ENCODE results near the gene CHD9. TPM values are rescaled to one million over a fixed set of nuclear protein-coding genes. Genes with fewer than 3 reads are reported as not detected.
A peak's percentile ranks its signal among the peaks of the same experiment; 100 is the strongest.

CHD9 gene
- total RNA-seq, 2 experiments from 2014 or later = 13.2 to 18.8 TPM

- ChIA-PET CTCF (interaction anchor here (0.7 kb wide), 1 partner anchor 56 kb away, joined by 3 read pairs; no protein-coding TSS in a partner anchor), POLR2A (no interaction called here)
- peaks cover 5% of the 10 kb centered on the region for H3K4me1 Mint-ChIP-seq
- no peak overlapping the region for H3K27ac Mint-ChIP-seq
- no peaks in the 10 kb centered on the region for H3K27me3 Mint-ChIP-seq
- ATAC-seq (no peak), DNase-seq (no peak)
- H3K4me3 Mint-ChIP-seq = no peak overlapping the region
- no peaks in the 10 kb centered on the region for H3K9me3 Mint-ChIP-seq (ENCODE audit: low read depth)
- no peaks in the 10 kb centered on the region for H3K36me3 Mint-ChIP-seq (ENCODE audit: low read depth)
- intact Hi-C loops (cut with DNase I, micrococcal nuclease) = no loop called here
Measured at GRCh38 chr16:53357955-53358354, 303.2 kb downstream of the CHD9 start.

- ChIA-PET CTCF (no interaction called here), POLR2A (no interaction called here)
- no peaks in the 10 kb centered on the region for H3K9me3 Mint-ChIP-seq (ENCODE audit: low read depth)
- H3K4me1 Mint-ChIP-seq = peaks cover 5% of the 10 kb centered on the region
- no peak overlapping the region for H3K27ac Mint-ChIP-seq
- H3K27me3 Mint-ChIP-seq = no peaks in the 10 kb centered on the region
- DNase-seq = no peak
- ATAC-seq = no peak
- H3K36me3 Mint-ChIP-seq (ENCODE audit: low read depth) = no peaks in the 10 kb centered on the region
- no peak overlapping the region for H3K4me3 Mint-ChIP-seq
- intact Hi-C loops (cut with DNase I, micrococcal nuclease) = no loop called here
Measured at GRCh38 chr16:53358884-53359283, 304.1 kb downstream of the CHD9 start.

- DNase-seq = no peak
- ATAC-seq = no peak
- Mint-ChIP-seq H3K4me3 (no peak overlapping the region), H3K27me3 (no peaks in the 10 kb centered on the region), H3K27ac (no peak overlapping the region), H3K4me1 (peaks cover 12% of the 10 kb centered on the region), H3K9me3 (ENCODE audit: low read depth) (no peaks in the 10 kb centered on the region), H3K36me3 (ENCODE audit: low read depth) (no peaks in the 10 kb centered on the region)
- intact Hi-C loops (cut with DNase I, micrococcal nuclease) = loop anchor here (5.0 to 10.0 kb wide), 3 partner anchors 132 to 335 kb away; partner anchors contain the start of genes AKTIP (in 1 of the 2), CHD9 (in 1 of the 2), CHD9NB (in 1 of the 2) and FTO (in 1 of the 2)
- CTCF ChIA-PET = interaction anchor here (0.8 kb wide), 1 partner anchor 128 kb away, joined by 3 read pairs; no protein-coding TSS in a partner anchor
- POLR2A ChIA-PET = no interaction called here
Measured at GRCh38 chr16:53369921-53370320, 315.1 kb downstream of the CHD9 start.

- ChIA-PET POLR2A (no interaction called here), CTCF (no interaction called here)
- ATAC-seq (no peak), DNase-seq (no peak)
- Mint-ChIP-seq H3K4me3 (no peak overlapping the region), H3K9me3 (ENCODE audit: low read depth) (no peaks in the 10 kb centered on the region), H3K36me3 (ENCODE audit: low read depth) (no peaks in the 10 kb centered on the region), H3K4me1 (peaks cover 12% of the 10 kb centered on the region), H3K27ac (no peak overlapping the region), H3K27me3 (no peaks in the 10 kb centered on the region)
- intact Hi-C loops (cut with DNase I, micrococcal nuclease) = loop anchor here (5.0 to 10.0 kb wide), 3 partner anchors 131 to 334 kb away; partner anchors contain the start of genes AKTIP (in 1 of the 2), CHD9 (in 1 of the 2), CHD9NB (in 1 of the 2) and FTO (in 1 of the 2)
Measured at GRCh38 chr16:53370827-53371226, 316.0 kb downstream of the CHD9 start.

- Mint-ChIP-seq H3K9me3 (ENCODE audit: low read depth) (no peaks in the 10 kb centered on the region), H3K4me3 (no peak overlapping the region), H3K36me3 (ENCODE audit: low read depth) (no peaks in the 10 kb centered on the region), H3K4me1 (peaks cover 24% of the 10 kb centered on the region), H3K27me3 (no peaks in the 10 kb centered on the region), H3K27ac (peak overlapping the region; percentile 61)
- ChIA-PET CTCF (interaction anchor here (0.8 to 0.9 kb wide), 2 partner anchors 58 to 318 kb away, joined by 3 read pairs; partner anchors contain the start of gene CHD9), POLR2A (interaction anchor here (0.6 kb wide), 1 partner anchor 162 kb away, joined by 4 read pairs; no protein-coding TSS in a partner anchor)
- DNase-seq (peak; percentile 88), ATAC-seq (peak; percentile 97)
- intact Hi-C loops (cut with DNase I, micrococcal nuclease) = loop anchor here (1.0 to 10.0 kb wide), 8 partner anchors 61 to 332 kb away; partner anchors contain the start of genes AKTIP (in 2 of the 2), CHD9 (in 1 of the 2), CHD9NB (in 1 of the 2) and FTO (in 1 of the 2)
Measured at GRCh38 chr16:53372992-53373871, 318.4 kb downstream of the CHD9 start.

GRCh38 chr16:53374800-53375199, 320.0 kb downstream of the CHD9 start:
- ATAC-seq = peak; percentile 44
- Mint-ChIP-seq H3K36me3 (ENCODE audit: low read depth) (no peaks in the 10 kb centered on the region), H3K27me3 (no peaks in the 10 kb centered on the region), H3K4me3 (no peak overlapping the region), H3K9me3 (ENCODE audit: low read depth) (no peaks in the 10 kb centered on the region), H3K27ac (no peak overlapping the region), H3K4me1 (peaks cover 27% of the 10 kb centered on the region)
- ChIA-PET CTCF (interaction anchor here (0.9 kb wide), 2 partner anchors 101 to 119 kb away, joined by 3 to 4 read pairs; no protein-coding TSS in a partner anchor), POLR2A (interaction anchor here (0.6 kb wide), 1 partner anchor 16 kb away, joined by 8 read pairs; no protein-coding TSS in a partner anchor)
- intact Hi-C loops (cut with DNase I, micrococcal nuclease) = loop anchor here (5.0 to 10.0 kb wide), 3 partner anchors 128 to 330 kb away; partner anchors contain the start of genes AKTIP (in 1 of the 2), CHD9 (in 1 of the 2), CHD9NB (in 1 of the 2) and FTO (in 1 of the 2)
- DNase-seq = peak; percentile 22

GRCh38 chr16:53378138-53378537, 323.3 kb downstream of the CHD9 start:
- POLR2A ChIA-PET = interaction anchor here (0.6 kb wide), 1 partner anchor 104 kb away, joined by 7 read pairs; no protein-coding TSS in a partner anchor
- intact Hi-C loops (cut with DNase I, micrococcal nuclease) = loop anchor here in 1 of 2 experiments (10.0 kb wide), 1 partner anchor 327 kb away; the partner anchor contains the start of genes FTO and RPGRIP1L
- peak overlapping the region; percentile 51 for H3K27ac Mint-ChIP-seq
- H3K4me3 Mint-ChIP-seq = no peak overlapping the region
- H3K27me3 Mint-ChIP-seq = no peaks in the 10 kb centered on the region
- H3K9me3 Mint-ChIP-seq (ENCODE audit: low read depth) = no peaks in the 10 kb centered on the region
- H3K36me3 Mint-ChIP-seq (ENCODE audit: low read depth) = peaks cover 5% of the 10 kb centered on the region
- no peak for DNase-seq
- CTCF ChIA-PET = interaction anchor here (0.6 to 1.2 kb wide), 2 partner anchors 10 to 153 kb away, joined by 3 to 6 read pairs; no protein-coding TSS in a partner anchor
- no peak for ATAC-seq
- peaks cover 27% of the 10 kb centered on the region for H3K4me1 Mint-ChIP-seq

Other genes with a start within 250 kb of the CHD9 start
- under 1 TPM in 1 of 2 experiments, not detected in 1; 0.14 TPM for gene CHD9NB, start 2.1 kb upstream of the CHD9 start, total RNA-seq

All from activated CD4-positive, alpha-beta T cell treated with anti-CD3 and anti-CD28 coated beads for 36 hours (primary cell).